Fibroblast of skin of scalp (primary cell): Measurements from ENCODE around the gene BAIAP2.
"Not testable (repeated sequence)": the region's sequence is repeated elsewhere in the genome, so short reads cannot be mapped to it uniquely, and the experiment has no call there.

Experiments
- DNase-seq: peaks from one replicate; pipeline ENCODE4 v3.0.0-alpha.2; 2013

The BAIAP2 gene

DNA sequence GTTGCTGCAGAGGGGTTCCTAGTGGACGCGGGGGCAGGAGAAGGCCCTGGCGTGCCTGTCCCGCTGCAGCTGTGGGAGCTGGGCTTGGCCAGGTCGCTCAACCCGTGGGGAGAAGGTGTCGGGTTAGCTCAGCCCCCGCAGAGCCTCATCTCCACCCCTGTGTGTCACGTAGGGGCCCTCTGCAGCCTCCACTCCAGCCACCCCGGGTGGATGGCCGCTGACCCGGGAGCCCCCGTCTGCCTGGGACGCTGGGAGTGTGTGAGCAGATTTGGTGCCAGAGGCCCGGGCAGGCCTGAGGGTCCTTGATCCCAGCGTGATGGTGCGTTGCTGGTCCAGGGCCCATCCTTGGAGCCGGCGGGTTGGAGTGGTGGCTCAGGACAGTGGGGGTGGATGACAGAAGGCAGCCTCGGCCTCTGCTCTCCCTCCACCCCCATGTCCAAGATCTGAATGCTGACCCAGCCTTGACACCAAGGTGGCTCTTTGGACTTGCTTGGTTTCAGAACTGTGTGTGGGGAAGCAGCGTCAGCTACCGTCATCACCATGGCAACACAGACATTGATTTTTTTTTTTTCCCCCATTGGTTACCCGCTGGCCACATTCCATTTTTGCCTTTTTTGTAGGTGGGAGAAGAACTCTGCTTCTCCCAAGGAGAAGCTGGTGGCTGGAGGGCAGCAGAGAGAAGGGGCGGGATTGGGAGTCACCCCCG is 35.7 kb downstream of the BAIAP2 start:
- no peak for DNase-seq

DNA sequence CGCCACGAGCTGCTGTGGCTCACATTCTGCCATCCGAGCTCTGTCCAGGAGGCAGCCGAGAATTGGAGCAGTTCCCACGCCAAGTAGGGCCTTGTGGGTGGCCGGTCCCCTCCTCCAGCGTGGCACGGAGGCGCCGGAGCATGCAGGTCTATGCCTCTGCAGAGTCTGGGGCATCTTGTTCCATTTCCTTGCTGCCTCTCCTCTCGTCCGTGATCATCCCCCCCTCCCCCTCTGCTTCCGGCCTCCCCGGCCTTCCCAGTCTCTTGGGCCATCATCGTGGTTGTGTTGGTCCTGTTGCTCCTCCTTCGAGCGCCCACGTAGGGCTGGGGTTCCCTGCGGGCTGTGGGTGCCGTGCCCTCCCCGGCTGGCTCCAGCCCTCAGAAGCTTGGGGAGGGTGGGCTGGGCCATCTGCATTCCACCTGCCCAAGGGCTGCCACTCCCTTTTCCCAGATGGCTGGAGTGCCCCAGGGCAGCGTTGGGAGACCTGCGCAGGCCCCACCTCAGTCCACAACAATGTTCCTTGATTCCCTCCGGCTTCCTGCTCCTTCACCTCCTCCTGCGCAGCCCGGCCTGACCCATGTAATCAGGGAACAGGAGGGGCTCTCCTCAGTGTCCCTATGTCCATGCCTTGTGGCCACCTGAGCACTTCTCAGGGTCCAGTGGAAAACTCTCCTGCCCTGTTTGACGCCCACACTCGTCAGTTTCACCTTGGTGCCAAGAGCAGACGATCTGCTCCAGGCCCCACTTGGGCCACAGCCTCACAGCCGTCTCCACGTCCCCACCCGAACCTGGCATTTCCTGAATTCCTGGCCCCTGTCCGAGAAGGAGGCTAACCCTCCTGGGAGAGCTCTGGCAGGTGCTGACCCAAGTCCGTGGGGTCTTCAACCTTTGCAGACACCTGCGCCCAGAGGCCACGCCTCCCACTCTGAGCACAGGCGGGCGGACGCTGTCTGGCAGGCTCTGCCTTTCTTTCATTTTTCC is 37.1 kb downstream of the BAIAP2 start:
- no peak for DNase-seq

DNA sequence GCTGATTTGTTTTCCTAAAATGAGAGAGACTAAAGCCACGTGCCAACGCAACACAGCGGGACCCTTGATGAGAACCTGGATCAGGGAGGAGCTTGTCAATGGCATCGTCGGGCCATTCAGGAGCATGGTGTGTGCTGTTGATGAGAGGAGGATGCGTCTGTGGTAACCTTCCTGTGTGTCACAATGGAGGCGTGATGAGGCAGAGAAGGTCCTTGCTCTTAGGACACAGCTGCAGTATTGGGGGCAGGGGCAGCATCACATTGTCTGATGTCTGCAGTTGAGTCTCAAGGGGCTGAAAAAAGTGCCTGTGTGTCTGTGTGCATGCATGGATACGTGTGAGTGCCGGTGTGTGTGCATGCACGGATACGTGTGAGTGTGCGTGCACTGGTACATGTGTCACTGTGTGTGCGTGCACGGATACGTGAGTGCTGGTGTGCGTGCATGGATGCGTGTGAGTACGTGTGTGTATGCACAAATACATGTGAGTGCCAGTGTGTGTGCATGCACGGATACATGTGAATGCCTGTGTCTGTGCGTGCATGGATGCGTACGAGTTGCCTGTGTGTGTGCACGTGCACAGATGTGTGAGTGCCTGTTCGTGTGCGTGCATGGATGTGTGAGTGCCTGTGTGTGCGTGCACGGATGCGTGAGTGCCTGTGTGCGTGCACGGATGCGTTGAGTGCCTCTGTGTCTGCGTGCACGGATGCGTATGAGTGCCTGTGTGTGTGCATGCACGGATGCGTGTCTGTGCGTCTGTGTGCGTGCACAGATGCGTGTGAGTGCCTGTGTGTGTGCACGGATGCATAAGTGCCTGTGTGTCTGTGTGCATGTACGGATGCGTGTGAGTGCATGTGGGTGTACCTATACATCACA is 39.3 kb downstream of the BAIAP2 start:
- DNase-seq: no peak

DNA sequence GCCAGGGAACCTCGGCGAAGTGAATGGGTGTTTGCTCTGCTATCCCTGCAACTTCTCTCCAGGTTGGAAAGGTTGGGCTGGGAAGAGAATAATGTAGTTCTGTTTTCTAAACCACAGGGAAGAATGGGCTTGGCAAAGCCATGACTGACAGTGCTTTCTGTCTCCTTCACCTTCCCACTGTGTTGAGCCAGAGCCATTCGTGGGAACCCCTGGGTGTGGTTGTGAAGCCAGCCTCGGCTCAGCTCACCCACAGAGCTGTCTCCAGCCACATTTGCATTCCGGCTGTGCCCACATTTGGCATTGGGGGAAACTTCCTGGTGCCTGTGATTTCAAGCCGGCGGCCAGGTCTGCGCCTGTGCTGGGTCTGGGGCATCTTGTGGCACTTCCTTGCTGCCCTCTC is 39.9 kb downstream of the BAIAP2 start:
- DNase-seq: peak; percentile 44

DNA sequence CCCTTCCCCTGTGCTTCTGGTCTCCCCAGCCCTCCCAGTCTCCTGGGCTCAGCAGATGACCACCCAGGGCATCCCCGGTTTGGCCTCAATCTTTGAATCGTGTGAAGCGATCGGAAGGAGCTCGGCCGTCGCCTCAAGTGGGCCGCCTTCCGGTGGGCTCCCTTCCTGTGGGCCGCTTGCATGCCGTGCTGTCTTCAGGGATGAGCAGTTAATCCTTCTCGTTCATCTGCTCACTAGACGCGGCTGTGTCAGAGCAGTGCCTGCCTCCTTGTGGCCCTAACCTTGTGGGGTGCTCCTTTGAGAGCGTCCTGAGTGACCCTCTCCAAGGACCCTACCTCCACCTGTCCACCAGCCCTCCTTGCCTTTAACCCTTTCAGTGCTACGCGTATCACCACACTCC is 40.4 kb downstream of the BAIAP2 start:
- no peak for DNase-seq

DNA sequence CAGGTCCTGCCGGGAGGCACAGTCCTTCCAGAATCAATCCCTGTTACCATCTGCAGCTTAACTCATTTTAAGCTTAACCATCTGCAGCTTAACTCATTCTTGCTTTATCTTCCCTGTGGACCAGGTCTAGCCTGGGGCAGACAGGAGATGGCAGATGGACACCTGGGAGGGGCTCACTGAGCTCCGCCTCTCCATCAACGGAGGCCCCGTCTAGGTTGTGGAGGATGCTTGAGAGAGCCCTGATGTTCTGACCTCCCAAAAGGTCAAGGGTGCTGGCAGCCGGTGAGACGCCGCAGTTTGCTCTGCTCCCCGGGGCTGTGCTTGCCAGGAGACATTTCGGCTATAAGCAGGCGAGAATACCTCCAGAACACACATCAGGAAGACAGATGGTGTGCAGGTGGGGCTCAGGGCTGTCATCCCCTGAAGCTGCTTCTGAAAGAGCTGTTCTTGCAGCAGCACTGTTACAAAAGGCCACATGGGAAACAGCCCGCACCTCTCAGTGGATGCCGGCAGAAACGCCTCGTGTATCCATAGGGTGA is 41.3 kb downstream of the BAIAP2 start:
- DNase-seq: no peak

DNA sequence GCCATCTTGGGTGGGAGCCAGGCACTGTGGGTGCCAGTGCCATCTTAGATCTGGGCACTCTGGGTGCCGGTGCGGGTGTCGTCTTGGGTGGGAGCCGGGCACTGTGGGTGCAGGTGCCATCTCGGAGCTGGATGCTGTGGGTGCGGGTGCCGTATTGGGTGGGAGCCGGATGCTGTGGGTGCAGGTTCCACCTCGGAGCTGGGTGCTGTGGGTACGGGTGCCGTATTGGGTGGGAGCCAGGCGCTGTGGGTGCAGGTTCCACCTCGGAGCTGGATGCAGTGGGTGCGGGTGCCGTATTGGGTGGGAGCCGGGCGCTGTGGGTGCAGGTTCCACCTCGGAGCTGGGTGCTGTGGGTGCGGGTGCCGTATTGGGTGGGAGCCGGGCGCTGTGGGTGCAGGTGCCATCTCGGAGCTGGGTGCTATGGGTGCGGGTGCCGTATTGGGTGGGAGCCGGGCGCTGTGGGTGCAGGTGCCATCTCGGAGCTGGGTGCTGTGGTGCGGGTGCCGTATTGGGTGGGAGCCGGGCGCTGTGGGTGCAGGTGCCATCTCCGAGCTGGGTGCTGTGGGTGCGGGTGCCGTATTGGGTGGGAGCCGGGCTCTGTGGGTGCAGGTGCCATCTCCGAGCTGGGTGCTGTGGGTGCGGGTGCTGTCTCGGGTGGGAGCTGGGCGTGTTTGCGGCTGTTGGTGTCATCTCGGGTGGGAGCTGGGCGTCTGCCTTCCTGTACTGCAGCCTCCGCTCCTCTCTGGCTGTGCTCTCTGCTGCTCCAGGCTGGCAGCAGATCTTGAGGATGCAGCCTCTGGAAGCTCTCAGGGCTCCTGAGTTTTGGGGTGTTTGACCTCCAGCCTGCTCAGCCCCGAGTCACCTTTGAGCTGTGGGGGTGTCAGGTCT is 43.3 kb downstream of the BAIAP2 start:
- not testable (repeated sequence) for DNase-seq

DNA sequence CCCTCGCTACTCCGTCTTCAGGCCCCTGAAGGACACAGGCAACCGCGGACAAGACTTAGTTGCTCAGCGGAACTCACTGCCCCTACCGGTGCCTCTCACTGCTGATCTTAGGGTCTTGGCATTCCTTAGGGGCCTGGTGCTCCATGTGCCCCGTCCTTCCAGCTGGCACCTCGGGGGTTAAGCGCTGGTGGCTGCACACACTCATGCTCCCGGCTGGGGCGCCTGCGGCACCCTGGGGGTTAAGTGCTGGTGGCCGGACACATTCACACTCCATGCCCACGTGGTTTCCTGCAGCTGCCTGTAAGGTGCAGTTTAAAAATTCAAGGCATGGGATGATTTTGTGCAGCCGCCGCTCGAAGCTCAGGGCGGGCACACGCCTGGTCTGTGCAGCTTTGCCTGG is 45.1 kb downstream of the BAIAP2 start:
- peak; percentile 27 for DNase-seq

DNA sequence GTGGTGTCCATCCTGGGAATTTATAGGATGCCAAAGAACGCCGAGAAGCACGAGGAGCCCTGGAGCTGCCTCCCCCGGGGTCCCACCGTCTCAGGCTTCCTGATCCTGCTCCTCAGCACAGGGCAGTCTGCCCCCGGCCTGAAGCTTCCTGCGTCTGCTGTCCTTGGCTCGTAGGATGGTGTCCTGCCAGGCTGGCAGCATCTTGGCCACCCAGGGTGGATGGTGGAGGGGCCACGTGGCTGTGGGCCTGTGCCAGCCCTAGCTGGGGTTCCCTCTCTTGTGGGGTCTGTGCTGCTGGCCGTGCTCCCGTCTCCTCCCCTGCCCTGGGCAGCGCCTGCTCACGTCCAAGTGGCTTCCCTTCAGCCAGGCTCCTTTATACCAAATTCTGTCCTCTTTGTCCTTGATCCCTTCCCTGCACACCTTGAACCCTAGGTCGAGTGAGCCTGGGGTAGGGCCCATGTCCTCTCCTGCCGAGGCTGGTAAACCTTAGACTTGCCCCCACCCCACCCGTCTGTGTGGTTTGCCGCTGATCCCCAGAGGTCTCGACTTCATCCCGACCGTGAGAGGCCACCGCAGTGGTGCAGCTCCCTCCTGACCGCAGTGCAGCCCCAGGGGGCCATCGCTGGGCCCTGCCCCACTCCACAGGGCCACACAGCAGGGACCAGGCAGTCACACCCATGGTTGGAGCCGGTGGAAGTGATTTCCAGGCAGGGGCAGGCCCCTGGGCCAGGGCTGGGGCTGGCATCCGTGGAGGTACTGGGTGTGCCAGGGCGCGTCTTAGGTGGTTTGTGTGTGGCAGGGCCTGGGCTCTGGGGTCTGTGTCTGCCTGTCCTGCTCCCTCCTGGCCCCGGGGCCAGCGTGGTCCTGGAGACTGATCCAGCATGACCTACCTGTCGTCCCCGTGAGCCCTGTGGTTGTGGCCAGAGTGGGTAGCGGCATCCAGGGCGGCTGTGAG is 46.5 kb downstream of the BAIAP2 start:
- no peak for DNase-seq

DNA sequence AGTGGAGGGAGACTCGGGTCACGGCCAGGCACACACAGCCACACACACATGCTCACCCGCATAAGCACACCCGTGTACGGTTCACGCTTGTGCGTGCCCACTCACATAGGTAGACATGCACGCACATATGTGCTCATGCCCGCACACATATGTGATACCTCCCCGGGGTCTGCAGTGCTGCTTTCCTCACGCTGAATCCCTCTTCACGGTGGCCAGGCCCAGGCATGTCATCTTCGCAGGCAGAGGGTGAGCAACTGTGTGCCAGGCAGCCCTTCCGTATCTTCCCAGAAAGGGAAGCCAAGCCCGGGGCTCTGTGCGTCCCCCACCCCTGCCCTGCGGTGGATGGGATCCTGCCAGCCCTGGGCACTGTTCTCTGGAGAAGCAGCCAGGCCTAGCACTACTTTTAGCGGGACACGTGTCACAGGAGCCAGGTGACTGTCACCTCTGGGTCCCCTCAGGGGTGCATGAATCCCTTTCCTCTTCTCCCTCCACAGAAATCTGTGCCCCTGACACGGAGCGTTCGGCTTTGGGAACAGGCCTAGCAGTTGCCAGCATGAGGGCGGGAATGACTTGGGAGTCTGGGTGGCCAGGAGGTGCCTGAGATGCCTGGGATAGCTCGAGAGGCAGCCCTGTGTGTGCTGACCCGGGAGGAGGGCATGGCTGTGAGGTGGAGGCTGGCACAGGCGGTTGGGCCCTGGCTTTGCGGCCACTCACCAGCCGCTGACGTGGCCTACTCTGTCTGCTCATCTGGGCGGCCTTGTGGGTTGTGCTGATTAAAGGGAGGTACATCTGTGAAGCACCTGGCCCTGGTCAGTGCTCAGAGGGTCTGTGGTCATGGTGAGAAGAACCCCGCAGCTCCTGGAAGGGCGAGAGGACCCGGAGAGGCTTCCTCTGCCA is 47.5 kb downstream of the BAIAP2 start:
- no peak for DNase-seq

DNA sequence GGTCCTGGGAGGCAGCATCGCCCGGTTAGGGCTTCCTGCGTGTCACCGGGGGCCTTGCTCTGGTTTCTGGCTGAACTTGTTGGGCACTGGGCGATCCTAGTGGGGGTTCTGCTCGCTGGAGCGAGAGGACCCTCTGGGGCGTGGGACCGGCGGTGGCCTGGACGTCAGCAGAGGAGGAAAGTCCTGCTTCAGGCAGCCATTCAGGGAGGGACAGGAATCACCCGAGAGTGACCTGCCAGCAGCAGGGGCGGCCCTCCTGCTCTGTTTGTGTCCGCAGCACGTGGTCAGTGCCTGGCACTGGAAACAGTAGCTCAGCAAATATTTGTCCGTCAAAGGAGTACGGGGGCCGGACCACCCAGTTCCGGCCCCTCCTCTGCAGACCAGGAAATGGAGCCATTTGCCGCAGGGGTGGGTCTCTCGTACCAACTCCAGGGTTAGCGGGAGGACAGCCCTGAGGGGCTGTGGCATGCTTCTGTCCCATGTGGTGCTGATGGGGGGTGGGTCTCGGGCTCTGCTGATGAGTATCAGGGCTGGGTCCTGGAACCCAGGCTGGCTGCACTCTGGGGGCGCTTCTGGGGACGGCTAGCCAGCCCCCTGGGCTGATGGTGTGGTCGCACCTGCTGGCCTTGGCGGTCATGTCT is 48.3 kb downstream of the BAIAP2 start:
- DNase-seq: no peak

DNA sequence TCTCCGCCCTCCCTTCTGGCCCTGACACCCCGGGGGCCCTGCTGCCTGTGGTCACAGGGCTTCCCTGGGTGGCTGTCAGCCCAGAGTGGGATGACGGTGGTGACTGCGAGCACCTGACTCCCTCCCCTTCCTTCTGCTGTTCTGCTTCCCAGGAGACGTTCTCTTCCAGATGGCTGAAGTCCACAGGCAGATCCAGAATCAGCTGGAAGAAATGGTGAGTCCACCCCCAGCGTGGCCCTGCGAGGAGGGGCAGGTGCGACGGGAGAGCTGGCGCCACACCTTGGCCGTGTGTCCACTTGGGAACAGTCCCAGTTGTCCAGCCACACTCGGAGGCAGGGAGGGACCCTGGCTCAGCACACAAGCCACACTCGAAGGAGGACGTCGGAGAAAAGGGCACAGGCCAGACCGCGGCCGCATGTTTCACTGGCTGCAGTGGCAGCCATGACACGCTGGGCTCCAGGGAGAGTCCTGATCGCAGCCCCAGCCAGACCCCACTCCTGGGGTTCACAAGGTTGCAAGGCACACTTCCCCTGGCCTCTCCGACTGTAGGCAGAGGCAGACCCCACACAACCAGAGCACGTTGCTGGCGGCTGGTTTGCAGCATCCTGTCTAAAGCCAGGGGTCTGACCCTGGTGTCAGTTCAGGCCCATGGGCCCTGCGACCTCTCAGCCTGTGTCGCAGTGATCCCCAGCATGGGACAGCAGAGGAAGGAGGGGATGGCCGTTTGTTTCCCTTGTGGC is 49.9 kb downstream of the BAIAP2 start:
- no peak for DNase-seq

DNA sequence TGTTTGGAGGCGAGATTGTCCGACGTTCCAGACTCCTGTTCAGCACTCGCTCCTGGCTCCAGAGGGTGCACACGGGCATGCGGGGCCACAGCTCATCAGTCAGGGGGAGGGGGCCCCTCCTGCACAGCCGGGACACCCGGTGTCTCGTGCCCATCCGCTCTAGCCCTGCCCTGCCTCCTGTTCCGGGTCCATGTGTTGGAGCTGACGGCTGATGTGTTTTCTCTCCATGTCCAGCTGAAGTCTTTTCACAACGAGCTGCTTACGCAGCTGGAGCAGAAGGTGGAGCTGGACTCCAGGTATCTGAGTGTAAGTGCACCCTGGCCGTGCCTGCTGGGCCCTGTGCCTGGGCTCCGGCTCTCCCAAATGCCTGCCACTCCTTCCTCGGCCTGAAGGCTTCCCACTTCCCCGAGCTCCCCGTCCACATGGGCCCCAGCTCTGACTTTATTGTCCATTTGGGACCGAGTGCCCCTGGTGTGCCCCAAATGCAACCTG is 50.5 kb downstream of the BAIAP2 start:
- no peak for DNase-seq

DNA sequence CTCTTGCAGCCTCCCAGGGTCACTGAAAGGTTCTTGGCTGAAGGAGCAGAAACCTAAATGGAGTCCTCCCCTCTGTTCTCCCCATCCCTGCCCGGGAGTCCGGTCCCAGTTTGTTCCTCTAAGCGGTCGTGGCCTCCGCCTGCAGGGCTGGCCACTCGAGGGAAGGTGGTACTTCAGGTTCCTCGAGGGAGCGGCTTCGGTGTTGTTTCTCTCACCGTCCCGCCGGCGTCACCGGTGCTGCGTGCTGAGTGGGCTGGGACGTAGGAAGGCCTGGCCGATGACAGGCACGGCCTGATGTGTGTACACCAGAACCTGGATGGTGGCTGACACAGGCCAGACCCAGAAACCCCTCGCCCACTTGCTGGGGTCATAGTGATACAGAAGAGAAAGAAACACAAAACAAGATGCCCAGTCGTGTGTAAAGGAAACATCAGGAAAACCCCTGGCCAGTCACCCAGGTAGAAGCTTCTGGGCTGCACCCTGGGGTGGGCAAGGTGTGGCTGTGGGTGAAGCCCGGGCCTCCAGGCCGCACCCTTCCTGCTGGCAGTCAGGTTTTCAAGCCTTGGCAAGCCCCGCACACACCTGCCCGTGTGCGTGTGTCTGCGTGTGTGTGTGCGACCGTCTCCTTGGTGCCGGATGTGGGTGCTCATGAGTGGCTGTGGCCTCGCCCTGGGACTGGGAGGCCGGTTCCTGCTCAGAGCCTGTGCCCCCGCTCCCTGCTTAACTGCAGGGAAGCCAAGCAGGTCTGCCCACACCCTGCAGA is 52.0 kb downstream of the BAIAP2 start:
- DNase-seq: no peak

DNA sequence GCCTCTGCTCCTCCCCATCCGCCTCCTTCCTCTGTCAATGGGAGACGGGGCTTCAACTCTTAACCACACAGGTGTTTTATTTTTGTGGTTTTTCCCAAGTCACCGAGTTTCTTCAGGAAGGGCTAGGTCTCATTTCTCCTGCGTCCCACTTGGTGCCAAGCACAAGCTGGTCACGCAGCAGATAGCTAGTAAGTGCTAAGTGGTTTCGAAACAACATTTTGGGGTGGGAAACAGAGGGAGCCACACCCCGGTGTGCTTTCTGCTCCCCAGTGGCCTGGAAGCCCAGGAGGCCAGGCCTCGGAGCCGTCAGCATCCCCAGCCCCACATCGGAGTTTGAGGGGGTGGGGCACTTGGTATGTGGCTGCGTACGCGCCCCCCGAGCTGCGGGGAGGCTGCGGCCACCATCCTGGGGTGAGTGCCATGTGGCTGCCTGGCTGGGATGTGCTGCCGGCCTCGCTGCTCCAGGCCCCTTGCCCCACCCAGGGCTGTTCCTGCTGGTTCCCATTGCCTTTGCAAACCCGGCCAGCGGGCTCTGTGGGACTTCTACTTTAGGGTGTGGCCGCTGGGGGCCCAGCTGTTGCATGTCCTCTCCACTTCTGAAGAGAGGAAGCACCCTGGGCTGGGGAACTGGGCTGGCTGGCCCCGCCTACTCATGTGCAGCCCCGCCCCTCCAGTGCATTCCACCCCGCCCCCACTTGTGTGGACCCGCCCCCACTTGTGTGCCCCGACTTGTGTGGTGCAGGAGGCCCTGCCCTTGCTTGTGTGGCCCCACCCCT is 55.6 kb downstream of the BAIAP2 start:
- peak; percentile 70 for DNase-seq

DNA sequence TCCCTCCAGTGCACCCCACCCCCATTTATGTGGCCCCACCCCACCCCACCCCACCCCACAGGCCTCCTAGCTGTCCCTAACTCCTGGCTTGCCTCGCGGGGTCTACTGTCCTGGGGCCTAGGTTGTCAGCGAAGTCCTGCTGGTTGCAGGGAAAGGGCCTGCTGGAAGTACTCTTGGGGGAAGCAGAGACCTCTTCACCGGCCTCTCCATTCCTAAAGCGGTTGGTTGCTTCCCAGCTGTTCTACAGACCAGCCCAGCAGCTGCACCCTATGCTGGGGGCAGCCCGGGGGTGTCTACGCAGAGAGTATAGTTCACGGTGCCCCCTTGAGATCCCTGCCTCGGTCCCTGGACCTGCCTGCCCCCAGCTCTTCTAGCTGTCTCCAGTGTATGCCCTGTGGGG is 56.2 kb downstream of the BAIAP2 start:
- no peak for DNase-seq
